Brain microvascular endothelial cell (primary cell): ENCODE results near the gene PPP1R37.

ENCODE experiments used
- DNase-seq: peaks from one replicate; pipeline ENCODE4 v3.0.0-alpha.2; 2020
- H3K27ac ChIP-seq: fragments of 250-450 bp; sonication (Bioruptor Pico); 2 replicates; pipeline ENCODE4 v1.5.1; 2020; ENCODE audit warnings: mild to moderate bottlenecking, moderate library complexity
- H3K27me3 ChIP-seq: fragments of 250-450 bp; sonication (Bioruptor Pico); replicated peaks from 2 replicates; pipeline ENCODE4 v1.5.1; 2020; ENCODE audit warnings: mild to moderate bottlenecking
- H3K36me3 ChIP-seq: fragments of 250-450 bp; sonication (Bioruptor Pico); replicated peaks from 2 replicates; pipeline ENCODE4 v1.5.1; 2020; ENCODE audit warnings: mild to moderate bottlenecking
- H3K4me3 ChIP-seq: 2 replicates; pipeline ENCODE4 v1.5.1; 2011; ENCODE audit warnings: low read depth, mild to moderate bottlenecking, control low read depth, low read length, moderate library complexity
- CTCF ChIP-seq: IDR thresholded peaks from 2 replicates; pipeline ENCODE4 v1.5.1; 2011; ENCODE audit warnings: low read depth, mild to moderate bottlenecking, moderate library complexity, low read length, control low read depth, inconsistent platforms; ENCODE audit errors: missing control alignments
- in situ Hi-C: cut with HindIII; loops from 2 replicates; pipeline ENCODE4 v1.10.0; 2017; ENCODE audit warnings: low sequenced_read_pairs, low pct_ligation_motif_present

PPP1R37 gene

GRCh38 chr19:45145270-45146189 lies 52.6 kb downstream of the PPP1R37 start:
- Histone ChIP-seq H3K27me3 (no peaks in the 10 kb centered on the region), H3K4me3 (no peak overlapping the region), H3K36me3 (peaks cover 18% of the 10 kb centered on the region), H3K27ac (no peak overlapping the region)
- TF ChIP-seq CTCF = no peak
- no peak for DNase-seq
- in situ Hi-C loops = no loop called here

- H3K27ac ChIP-seq = no peak overlapping the region
- no peak for TF ChIP-seq CTCF
- peaks cover 17% of the 10 kb centered on the region for H3K36me3 ChIP-seq
- no peak for DNase-seq
- no peak overlapping the region for H3K4me3 ChIP-seq
- no peaks in the 10 kb centered on the region for H3K27me3 ChIP-seq
- in situ Hi-C loops = no loop called here
These were observed 53.3 kb downstream of the PPP1R37 start for GRCh38 chr19:45146251-45146650.

DNA sequence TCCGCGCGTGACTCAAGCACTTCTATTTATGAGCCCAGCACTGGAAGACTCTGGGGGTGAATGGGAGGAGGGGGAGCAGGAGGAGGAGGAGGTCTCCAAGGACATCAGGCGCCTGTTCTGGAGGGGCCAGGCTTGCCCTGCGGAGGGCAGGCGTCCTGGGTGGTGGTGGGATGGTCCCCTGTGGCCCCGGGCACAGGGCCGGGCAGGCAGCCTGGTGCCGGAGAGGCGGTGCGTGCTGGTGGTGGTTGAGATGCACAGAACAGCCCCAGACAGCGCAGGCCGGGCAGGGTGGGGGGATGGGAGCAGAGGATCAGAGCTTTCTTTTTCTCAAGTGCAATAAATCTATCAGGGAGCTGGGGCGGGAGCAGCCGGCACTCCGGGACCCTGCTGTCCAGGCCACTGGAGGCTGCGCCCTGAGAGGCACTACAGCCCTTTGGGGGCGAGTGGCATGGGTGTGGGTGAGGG lies 53.8 kb downstream of the PPP1R37 start:
- in situ Hi-C loops = no loop called here
- no peak for DNase-seq
- no peak overlapping the region for H3K4me3 ChIP-seq

DNA sequence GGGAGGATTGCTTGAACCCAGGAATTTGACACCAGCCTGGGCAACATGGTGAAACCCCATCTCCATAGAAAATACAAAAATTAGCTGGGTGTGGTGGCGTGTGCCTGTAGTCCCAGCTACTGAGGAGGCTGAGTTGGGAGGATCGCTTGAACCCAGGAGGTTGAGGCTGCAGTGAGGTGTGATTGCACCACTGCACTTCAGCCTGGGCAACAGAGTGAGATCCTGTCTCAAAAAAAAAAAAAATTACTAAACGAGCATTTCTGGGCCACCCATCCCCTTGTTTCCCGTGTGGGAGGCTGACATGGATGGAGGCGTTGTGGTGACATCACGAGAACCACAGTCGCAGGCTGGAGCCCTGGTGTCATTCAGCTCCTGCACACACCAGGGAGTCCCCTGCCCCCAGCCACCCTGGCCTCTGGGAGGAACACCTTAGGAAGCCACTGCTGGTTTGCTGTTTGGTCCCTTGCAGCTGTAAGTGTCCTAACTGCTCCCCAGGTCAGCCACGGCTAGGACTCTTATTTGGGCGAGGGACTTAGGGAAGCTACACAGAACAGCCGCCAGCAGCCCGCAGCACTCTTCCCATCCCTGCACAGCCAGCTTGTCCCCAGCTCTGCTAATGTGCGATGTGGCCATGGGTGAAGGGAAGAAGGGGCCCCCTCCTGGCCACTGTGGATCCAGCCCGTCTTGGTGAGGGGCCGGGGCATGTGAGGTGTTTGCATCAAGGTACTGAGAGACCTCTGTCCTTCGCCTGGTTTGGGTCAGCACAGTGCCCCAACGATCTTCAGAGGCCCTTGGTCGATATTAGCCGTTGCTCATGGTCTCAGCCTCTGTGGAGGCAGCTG lies 55.1 kb downstream of the PPP1R37 start:
- TF ChIP-seq CTCF = peak; percentile 32
- Histone ChIP-seq H3K36me3 (peaks cover 11% of the 10 kb centered on the region), H3K27me3 (peaks cover 10% of the 10 kb centered on the region), H3K27ac (no peak overlapping the region), H3K4me3 (no peak overlapping the region)
- no peak for DNase-seq
- in situ Hi-C loops = no loop called here

More for the DNA sequence above, 53.8 kb downstream of the PPP1R37 start:
- Histone ChIP-seq H3K27me3 (no peaks in the 10 kb centered on the region), H3K27ac (no peak overlapping the region), H3K36me3 (peaks cover 15% of the 10 kb centered on the region)
- no peak for TF ChIP-seq CTCF

- H3K27me3 ChIP-seq = peaks cover 10% of the 10 kb centered on the region
- no peak for DNase-seq
- H3K36me3 ChIP-seq = peaks cover 8% of the 10 kb centered on the region
- H3K4me3 ChIP-seq = no peak overlapping the region
- in situ Hi-C loops = no loop called here
- TF ChIP-seq CTCF = no peak
- H3K27ac ChIP-seq = no peak overlapping the region
These were observed 56.1 kb downstream of the PPP1R37 start for GRCh38 chr19:45149129-45149528.
